ENCODE measurements around the gene GPR171. TPM values are rescaled to one million over a fixed set of nuclear protein-coding genes. Genes with fewer than 3 reads are reported as not detected.

GPR171 gene
- total and polyA plus RNA-seq, 4 experiments from 2014 or later = 116 to 156 (median 126) TPM

GRCh38 chr3:151205482-151205881 is 2.5 kb upstream of the GPR171 start:
- Histone ChIP-seq H3K27me3 (ENCODE audit: insufficient read depth, low read length) (no peaks in the 10 kb centered on the region), H3K9me3 (ENCODE audit: control insufficient read depth in 1 of 2, low read length in 2 of 2) (no peaks in the 10 kb centered on the region), H3K36me3 (ENCODE audit: insufficient read depth, low read length) (no peaks in the 10 kb centered on the region), H3K4me1 (ENCODE audit: insufficient read depth, low read length) (peaks cover 76% of the 10 kb centered on the region), H3K27ac (ENCODE audit: low read depth, low read length) (peak overlapping the region; percentile 43), H3K4me3 (ENCODE audit: low read length in 2 of 2) (no peak overlapping the region)
- Mint-ChIP-seq H3K4me3 (peak overlapping the region in 7 of 8 donors; percentile 45 to 80 (median 75)), H3K27me3 (no peaks in the 10 kb centered on the region), H3K27ac (peak overlapping the region; percentile 88 to 97 (median 94)), H3K4me1 (peaks cover 47 to 95% (median 62%) of the 10 kb centered on the region in 4 donors), H3K36me3 (peaks cover 7 to 22% of the 10 kb centered on the region in 2 donors), H3K9me3 (no peaks in the 10 kb centered on the region)
- no peak for DNase-seq
- intact Hi-C loops (cut with micrococcal nuclease) = loop anchor here (10.0 kb wide), 2 partner anchors 791 to 1959 kb away; partner anchors contain the start of gene RAP2B
- CTCF ChIA-PET (ENCODE audit: partially characterized antibody) = interaction anchor here (1.6 to 3.3 kb wide), 4 partner anchors 22 to 73 kb away, joined by 4 to 23 read pairs (median 6); partner anchors contain the start of gene P2RY14
- POLR2A ChIA-PET (ENCODE audit: partially characterized antibody) = interaction anchor here (0.7 to 10.1 kb wide), 4 partner anchors 21 to 444 kb away, joined by 3 to 118 read pairs (median 6); no protein-coding TSS in a partner anchor

- CTCF ChIA-PET (ENCODE audit: partially characterized antibody) = interaction anchor here (1.6 to 1.8 kb wide), 3 partner anchors 33 to 74 kb away, joined by 4 to 6 read pairs (median 5); partner anchors contain the start of gene P2RY14
- Histone ChIP-seq H3K36me3 (ENCODE audit: insufficient read depth, low read length) (no peaks in the 10 kb centered on the region), H3K9me3 (ENCODE audit: control insufficient read depth in 1 of 2, low read length in 2 of 2) (no peaks in the 10 kb centered on the region), H3K4me1 (ENCODE audit: insufficient read depth, low read length) (peaks cover 78% of the 10 kb centered on the region), H3K27ac (ENCODE audit: low read depth, low read length) (peak overlapping the region; percentile 43), H3K27me3 (ENCODE audit: insufficient read depth, low read length) (no peaks in the 10 kb centered on the region), H3K4me3 (ENCODE audit: low read length in 2 of 2) (no peak overlapping the region)
- H3K4me3 Mint-ChIP-seq = peak overlapping the region; percentile 45 to 80 (median 74)
- peaks cover 47 to 95% (median 61%) of the 10 kb centered on the region in 4 donors for H3K4me1 Mint-ChIP-seq
- H3K36me3 Mint-ChIP-seq = peaks cover 8 to 25% of the 10 kb centered on the region in 2 donors
- H3K9me3 Mint-ChIP-seq = no peaks in the 10 kb centered on the region
- no peak for DNase-seq
- POLR2A ChIA-PET (ENCODE audit: partially characterized antibody) = interaction anchor here (0.7 to 10.1 kb wide), 5 partner anchors 21 to 444 kb away, joined by 3 to 118 read pairs (median 4); no protein-coding TSS in a partner anchor
- H3K27ac Mint-ChIP-seq = peak overlapping the region; percentile 87 to 97 (median 94)
- no peaks in the 10 kb centered on the region for H3K27me3 Mint-ChIP-seq
- intact Hi-C loops (cut with micrococcal nuclease) = loop anchor here (5.0 to 10.0 kb wide), 5 partner anchors 442 to 1960 kb away; partner anchors contain the start of genes EIF2A, PFN2, RAP2B and SERP1
Measured at GRCh38 chr3:151204530-151205402, 1.8 kb upstream of the GPR171 start.

GRCh38 chr3:151201051-151201730 is 1.8 kb downstream of the GPR171 start:
- CTCF ChIA-PET (ENCODE audit: partially characterized antibody) = interaction anchor here (1.2 to 4.4 kb wide), 7 partner anchors 8 to 56 kb away, joined by 3 to 33 read pairs (median 12); no protein-coding TSS in a partner anchor
- Histone ChIP-seq H3K4me3 (ENCODE audit: low read length in 2 of 2) (peak overlapping the region; percentile 59 to 63), H3K9me3 (ENCODE audit: control insufficient read depth in 1 of 2, low read length in 2 of 2) (no peaks in the 10 kb centered on the region), H3K27ac (ENCODE audit: low read depth, low read length) (peak overlapping the region; percentile 75), H3K36me3 (ENCODE audit: insufficient read depth, low read length) (peaks cover 13% of the 10 kb centered on the region), H3K4me1 (ENCODE audit: insufficient read depth, low read length) (peaks cover 71% of the 10 kb centered on the region), H3K27me3 (ENCODE audit: insufficient read depth, low read length) (no peaks in the 10 kb centered on the region)
- peak in 3 of 5 donors; percentile 50 to 53 (median 51) for DNase-seq
- Mint-ChIP-seq H3K4me1 (peaks cover 38 to 80% (median 51%) of the 10 kb centered on the region in 4 donors), H3K4me3 (peak overlapping the region; percentile 73 to 89 (median 86)), H3K27me3 (no peaks in the 10 kb centered on the region), H3K9me3 (peaks cover 0 to 2% (median 0%) of the 10 kb centered on the region in 8 donors), H3K36me3 (peaks cover 31 to 48% of the 10 kb centered on the region in 2 donors), H3K27ac (peak overlapping the region; percentile 85 to 98 (median 92))
- intact Hi-C loops (cut with micrococcal nuclease) = loop anchor here (5.0 to 10.0 kb wide), 5 partner anchors 439 to 1964 kb away; partner anchors contain the start of genes EIF2A, PFN2, RAP2B and SERP1
- POLR2A ChIA-PET (ENCODE audit: partially characterized antibody) = interaction anchor here (0.8 to 10.1 kb wide), 18 partner anchors 9 to 793 kb away, joined by 3 to 118 read pairs (median 6); partner anchors contain the start of genes P2RY14, SIAH2 and TSC22D2

- ChIA-PET POLR2A (ENCODE audit: partially characterized antibody) (interaction anchor here (0.8 to 10.1 kb wide), 15 partner anchors 8 to 438 kb away, joined by 3 to 118 read pairs (median 8); partner anchors contain the start of genes P2RY14 and SIAH2), CTCF (ENCODE audit: partially characterized antibody) (interaction anchor here (1.1 to 4.4 kb wide), 8 partner anchors 8 to 55 kb away, joined by 3 to 33 read pairs (median 12); no protein-coding TSS in a partner anchor)
- Histone ChIP-seq H3K4me1 (ENCODE audit: insufficient read depth, low read length) (peaks cover 70% of the 10 kb centered on the region), H3K9me3 (ENCODE audit: control insufficient read depth in 1 of 2, low read length in 2 of 2) (no peaks in the 10 kb centered on the region), H3K27me3 (ENCODE audit: insufficient read depth, low read length) (no peaks in the 10 kb centered on the region), H3K4me3 (ENCODE audit: low read length in 2 of 2) (peak overlapping the region; percentile 59 to 63), H3K27ac (ENCODE audit: low read depth, low read length) (peak overlapping the region; percentile 75), H3K36me3 (ENCODE audit: insufficient read depth, low read length) (peaks cover 13% of the 10 kb centered on the region)
- intact Hi-C loops (cut with micrococcal nuclease) = loop anchor here (5.0 to 10.0 kb wide), 5 partner anchors 438 to 1964 kb away; partner anchors contain the start of genes EIF2A, PFN2, RAP2B and SERP1
- Mint-ChIP-seq H3K36me3 (peaks cover 32 to 49% of the 10 kb centered on the region in 2 donors), H3K4me1 (peaks cover 33 to 79% (median 45%) of the 10 kb centered on the region in 4 donors), H3K4me3 (peak overlapping the region; percentile 73 to 90 (median 86)), H3K9me3 (peaks cover 0 to 2% (median 0%) of the 10 kb centered on the region in 8 donors), H3K27me3 (no peaks in the 10 kb centered on the region), H3K27ac (peak overlapping the region; percentile 85 to 98 (median 92))
- peak in 2 of 5 donors; percentile 38 to 39 for DNase-seq
Measured at GRCh38 chr3:151200586-151200985, 2.4 kb downstream of the GPR171 start.

- H3K27ac ChIP-seq (ENCODE audit: low read depth, low read length) = peak overlapping the region; percentile 75
- POLR2A ChIA-PET (ENCODE audit: partially characterized antibody) = interaction anchor here (0.7 to 10.1 kb wide), 11 partner anchors 7 to 437 kb away, joined by 3 to 118 read pairs (median 10); partner anchors contain the start of genes P2RY14 and SIAH2
- Mint-ChIP-seq H3K36me3 (peaks cover 32 to 49% of the 10 kb centered on the region in 2 donors), H3K27ac (peak overlapping the region; percentile 37 to 98 (median 93)), H3K9me3 (peaks cover 0 to 2% (median 0%) of the 10 kb centered on the region in 8 donors), H3K4me1 (peaks cover 30 to 71% (median 39%) of the 10 kb centered on the region in 4 donors), H3K27me3 (no peaks in the 10 kb centered on the region), H3K4me3 (peak overlapping the region; percentile 66 to 90 (median 86))
- CTCF ChIA-PET (ENCODE audit: partially characterized antibody) = interaction anchor here (1.1 to 4.4 kb wide), 5 partner anchors 10 to 31 kb away, joined by 3 to 33 read pairs (median 12); no protein-coding TSS in a partner anchor
- H3K9me3 ChIP-seq (ENCODE audit: control insufficient read depth in 1 of 2, low read length in 2 of 2) = no peaks in the 10 kb centered on the region
- peak in 1 of 5 donors; percentile 16 for DNase-seq
- peaks cover 13% of the 10 kb centered on the region for H3K36me3 ChIP-seq (ENCODE audit: insufficient read depth, low read length)
- H3K27me3 ChIP-seq (ENCODE audit: insufficient read depth, low read length) = no peaks in the 10 kb centered on the region
- peaks cover 62% of the 10 kb centered on the region for H3K4me1 ChIP-seq (ENCODE audit: insufficient read depth, low read length)
- intact Hi-C loops (cut with micrococcal nuclease) = loop anchor here (5.0 to 10.0 kb wide), 5 partner anchors 437 to 1965 kb away; partner anchors contain the start of genes EIF2A, PFN2, RAP2B and SERP1
- peak overlapping the region; percentile 59 to 63 for H3K4me3 ChIP-seq (ENCODE audit: low read length in 2 of 2)
Measured at GRCh38 chr3:151199554-151200438, 3.2 kb downstream of the GPR171 start.

Measured in CD4-positive, alpha-beta memory T cell (primary cell).